PC-9 (cell line): ENCODE data around the gene TGM1.
"Not testable (repeated sequence)": the region's sequence is repeated elsewhere in the genome, so short reads cannot be mapped to it uniquely, and the experiment has no call there.

Source experiments
- EZH2 ChIP-seq: fragments of 200-600 bp; sonication (generic); IDR thresholded peaks from 2 replicates; pipeline ENCODE4 v1.8.0; 2017; ENCODE audit warnings: antibody characterized with exemption, low read depth
- TF ChIP-seq, protein P1 (sequence below): fragments of 200-600 bp; sonication (generic); conservative IDR thresholded peaks from 2 replicates; pipeline ENCODE4 v1.6.1; 2017; ENCODE audit warnings: mixed run types, antibody characterized with exemption, mild to moderate bottlenecking, moderate library complexity

DNA sequence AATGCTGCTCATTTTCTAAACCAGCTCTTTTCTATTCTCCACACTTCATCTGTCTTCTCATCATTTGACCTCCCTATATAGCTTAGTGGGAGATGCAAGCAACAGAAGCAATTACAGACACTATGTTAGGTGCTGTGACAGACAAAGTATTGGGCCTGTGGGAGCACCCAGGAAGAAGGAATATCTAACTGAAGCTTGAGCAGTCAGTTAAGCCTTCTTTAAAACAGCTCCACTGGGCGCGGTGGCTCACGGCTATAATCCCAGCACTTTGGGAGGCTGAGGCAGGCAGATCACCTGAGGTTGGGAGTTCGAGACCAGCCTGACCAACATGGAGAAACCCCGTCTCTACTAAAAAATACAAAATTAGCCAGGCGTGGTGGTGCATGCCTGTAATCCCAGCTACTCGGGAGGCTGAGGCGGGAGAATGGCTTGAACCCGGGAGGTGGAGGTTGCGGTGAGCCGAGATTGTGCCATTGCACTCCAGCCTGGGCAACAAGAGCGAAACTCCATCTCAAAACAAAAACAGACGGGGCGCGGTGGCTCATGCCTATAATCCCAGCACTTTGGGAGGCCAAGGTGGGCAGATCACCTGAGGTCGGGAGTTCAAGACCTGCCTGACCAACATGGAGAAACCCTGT lies 59.6 kb downstream of the TGM1 start:
- TF ChIP-seq, protein P1, sequence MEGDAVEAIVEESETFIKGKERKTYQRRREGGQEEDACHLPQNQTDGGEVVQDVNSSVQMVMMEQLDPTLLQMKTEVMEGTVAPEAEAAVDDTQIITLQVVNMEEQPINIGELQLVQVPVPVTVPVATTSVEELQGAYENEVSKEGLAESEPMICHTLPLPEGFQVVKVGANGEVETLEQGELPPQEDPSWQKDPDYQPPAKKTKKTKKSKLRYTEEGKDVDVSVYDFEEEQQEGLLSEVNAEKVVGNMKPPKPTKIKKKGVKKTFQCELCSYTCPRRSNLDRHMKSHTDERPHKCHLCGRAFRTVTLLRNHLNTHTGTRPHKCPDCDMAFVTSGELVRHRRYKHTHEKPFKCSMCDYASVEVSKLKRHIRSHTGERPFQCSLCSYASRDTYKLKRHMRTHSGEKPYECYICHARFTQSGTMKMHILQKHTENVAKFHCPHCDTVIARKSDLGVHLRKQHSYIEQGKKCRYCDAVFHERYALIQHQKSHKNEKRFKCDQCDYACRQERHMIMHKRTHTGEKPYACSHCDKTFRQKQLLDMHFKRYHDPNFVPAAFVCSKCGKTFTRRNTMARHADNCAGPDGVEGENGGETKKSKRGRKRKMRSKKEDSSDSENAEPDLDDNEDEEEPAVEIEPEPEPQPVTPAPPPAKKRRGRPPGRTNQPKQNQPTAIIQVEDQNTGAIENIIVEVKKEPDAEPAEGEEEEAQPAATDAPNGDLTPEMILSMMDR, result not testable (repeated sequence)
- TF ChIP-seq EZH2, result not testable (repeated sequence)
